ENCODE data around the gene NYAP2.

- TF ChIP-seq CTCF (conservative IDR thresholded peaks at IDR 0.05; ENCODE audit: low read depth, low read length), result no peak
- TF ChIP-seq EZH2 (IDR thresholded peaks at IDR 0.05; ENCODE audit: borderline replicate concordance, low read depth, low read length, poor library complexity, severe bottlenecking), result no peak
Observed at GRCh38 chr2:225431105-225431863, 31.8 kb downstream of the NYAP2 start.

Data from A673 (cell line).